Activated CD4-positive, alpha-beta T cell treated with anti-CD3 and anti-CD28 coated beads for 36 hours (primary cell): ENCODE results near the gene SLC7A8. TPM values are rescaled to one million over a fixed set of nuclear protein-coding genes. Genes with fewer than 3 reads are reported as not detected.

Experiments used
- ATAC-seq: fragments of 200-7000 bp; cut with Tn5 transposase; one replicate; pipeline ENCODE4 v1.10.0; 2021; ENCODE audit warnings: mild to moderate bottlenecking, moderate library complexity
- CTCF ChIA-PET: fragments of 350-600 bp; sonication (Branson Sonifier 250); formaldehyde crosslinking; loops from one replicate; lab custom pipeline; 2021; ENCODE audit warnings: antibody characterized with exemption; lab: Charles Lee
- POLR2A ChIA-PET: fragments of 350-600 bp; sonication (Branson Sonifier 250); formaldehyde crosslinking; loops from one replicate; lab custom pipeline; 2021; ENCODE audit warnings: antibody characterized with exemption, inconsistent platforms; lab: Charles Lee
- DNase-seq: peaks from one replicate; pipeline ENCODE4 v3.0.0-alpha.2; 2020
- H3K27ac Mint-ChIP-seq: one replicate; pipeline ENCODE4 v1.8.0; 2021; ENCODE audit warnings: mixed read lengths
- H3K27me3 Mint-ChIP-seq: one replicate; pipeline ENCODE4 v1.8.0; 2021; ENCODE audit warnings: mixed read lengths
- H3K36me3 Mint-ChIP-seq: one replicate; pipeline ENCODE4 v1.8.0; 2021; ENCODE audit warnings: low read depth, mixed read lengths
- H3K4me1 Mint-ChIP-seq: one replicate; pipeline ENCODE4 v1.8.0; 2021; ENCODE audit warnings: mixed read lengths
- H3K4me3 Mint-ChIP-seq: one replicate; pipeline ENCODE4 v1.8.0; 2021; ENCODE audit warnings: mild to moderate bottlenecking, moderate library complexity, mixed read lengths
- H3K9me3 Mint-ChIP-seq: one replicate; pipeline ENCODE4 v1.8.0; 2021; ENCODE audit warnings: low read depth, mixed read lengths
- intact Hi-C, 2 experiments: fragments of 100-400 bp; cut with DNase I in 1 of 2; cut with micrococcal nuclease in 1 of 2; formaldehyde crosslinking; loops; one replicate each; pipeline versions ENCODE4 v1.14.2 to v1.15.1; 2022 to 2024; cut with DNase I, micrococcal nuclease
- total RNA-seq, 2 experiments: library from RNA; stranded (reverse); gene quantifications; one replicate each; pipeline ENCODE4 v1.2.3, GENCODE V29; 2021

SLC7A8 gene
- total RNA-seq, 2 experiments from 2014 or later: 0.89 to 1.6 TPM

GRCh38 chr14:23120541-23121251 is 62.8 kb downstream of the SLC7A8 start:
- ChIA-PET CTCF (interaction anchor here (0.6 to 10.7 kb wide), 60 partner anchors 9 to 1745 kb away, joined by 3 to 276 read pairs (median 5); partner anchors contain the start of genes ACIN1, C14orf119, HOMEZ and LRP10), POLR2A (interaction anchor here (0.6 to 3.0 kb wide), 7 partner anchors 26 to 175 kb away, joined by 3 to 20 read pairs (median 4); partner anchors contain the start of genes ACIN1 and C14orf119)
- DNase-seq: peak; percentile 91
- H3K36me3 Mint-ChIP-seq: no peaks in the 10 kb centered on the region
- intact Hi-C loops: loop anchor here (1.0 to 2.0 kb wide), 8 partner anchors 25 to 260 kb away; partner anchors contain the start of genes ACIN1 (in 1 of the 2), C14orf119 (in 1 of the 2) and RNF212B (in 1 of the 2)
- no peak overlapping the region for H3K4me3 Mint-ChIP-seq
- H3K4me1 Mint-ChIP-seq: peaks cover 47% of the 10 kb centered on the region
- ATAC-seq: peak; percentile 93
- no peaks in the 10 kb centered on the region for H3K27me3 Mint-ChIP-seq
- H3K9me3 Mint-ChIP-seq: no peaks in the 10 kb centered on the region
- H3K27ac Mint-ChIP-seq: peak overlapping the region; percentile 68

GRCh38 chr14:23119363-23120327 is 63.8 kb downstream of the SLC7A8 start:
- DNase-seq (peak; percentile 34), ATAC-seq (peak; percentile 24)
- peaks cover 53% of the 10 kb centered on the region for H3K4me1 Mint-ChIP-seq
- no peak overlapping the region for H3K4me3 Mint-ChIP-seq
- H3K27ac Mint-ChIP-seq: peak overlapping the region; percentile 68
- ChIA-PET CTCF (interaction anchor here (0.6 to 10.7 kb wide), 28 partner anchors 8 to 260 kb away, joined by 3 to 276 read pairs (median 5); partner anchors contain the start of genes ACIN1, C14orf119, LRP10 and PABPN1), POLR2A (interaction anchor here (2.0 to 3.0 kb wide), 2 partner anchors 25 to 48 kb away, joined by 5 to 20 read pairs; partner anchors contain the start of genes ACIN1 and C14orf119)
- no peaks in the 10 kb centered on the region for H3K27me3 Mint-ChIP-seq
- no peaks in the 10 kb centered on the region for H3K9me3 Mint-ChIP-seq
- H3K36me3 Mint-ChIP-seq: no peaks in the 10 kb centered on the region
- intact Hi-C loops: loop anchor here (1.0 to 2.0 kb wide), 8 partner anchors 24 to 261 kb away; partner anchors contain the start of genes ACIN1 (in 1 of the 2), C14orf119 (in 1 of the 2) and RNF212B (in 1 of the 2)

- ChIA-PET POLR2A (interaction anchor here (3.0 kb wide), 1 partner anchor 24 kb away, joined by 20 read pairs; the partner anchor contains the start of genes ACIN1 and C14orf119), CTCF (interaction anchor here (0.5 to 10.7 kb wide), 14 partner anchors 19 to 203 kb away, joined by 3 to 276 read pairs (median 12); partner anchors contain the start of genes ACIN1, C14orf119, PABPN1 and SLC7A8)
- Mint-ChIP-seq H3K4me3 (no peak within 1 kb of the TSS), H3K9me3 (no peaks in the 10 kb centered on the region), H3K36me3 (no peaks in the 10 kb centered on the region), H3K27ac (peak within 1 kb of the TSS; percentile 68), H3K27me3 (no peaks in the 10 kb centered on the region), H3K4me1 (peaks cover 57% of the 10 kb centered on the region)
- intact Hi-C loops: no loop called here
- ATAC-seq (no peak), DNase-seq (no peak)
These were observed 64.7 kb downstream of the SLC7A8 start, which contains the start of gene CEBPE for GRCh38 chr14:23118506-23119362. Gene CEBPE, minus strand, starts transcription at chr14:23119255. Its CDS starts 164 bp downstream, at chr14:23119091.

GRCh38 chr14:23117371-23118020 is 66.0 kb downstream of the SLC7A8 start:
- H3K36me3 Mint-ChIP-seq: no peaks in the 10 kb centered on the region
- ChIA-PET CTCF (interaction anchor here (0.6 to 10.7 kb wide), 3 partner anchors 40 to 66 kb away, joined by 3 to 276 read pairs (median 5); partner anchors contain the start of gene SLC7A8), POLR2A (no interaction called here)
- ATAC-seq: no peak
- H3K4me3 Mint-ChIP-seq: no peak overlapping the region
- intact Hi-C loops: no loop called here
- H3K27me3 Mint-ChIP-seq: no peaks in the 10 kb centered on the region
- H3K9me3 Mint-ChIP-seq: no peaks in the 10 kb centered on the region
- peaks cover 57% of the 10 kb centered on the region for H3K4me1 Mint-ChIP-seq
- DNase-seq: no peak
- no peak overlapping the region for H3K27ac Mint-ChIP-seq

GRCh38 chr14:23115918-23116317 is 67.5 kb downstream of the SLC7A8 start:
- intact Hi-C loops: no loop called here
- no peak overlapping the region for H3K27ac Mint-ChIP-seq
- H3K36me3 Mint-ChIP-seq: no peaks in the 10 kb centered on the region
- ATAC-seq: no peak
- no peak for DNase-seq
- H3K4me1 Mint-ChIP-seq: peaks cover 49% of the 10 kb centered on the region
- no peaks in the 10 kb centered on the region for H3K9me3 Mint-ChIP-seq
- POLR2A ChIA-PET: no interaction called here
- H3K27me3 Mint-ChIP-seq: no peaks in the 10 kb centered on the region
- no peak overlapping the region for H3K4me3 Mint-ChIP-seq
- CTCF ChIA-PET: interaction anchor here (0.5 to 1.1 kb wide), 2 partner anchors 54 to 64 kb away, joined by 3 to 4 read pairs; no protein-coding TSS in a partner anchor

GRCh38 chr14:23115039-23115731 is 68.3 kb downstream of the SLC7A8 start:
- ChIA-PET POLR2A (no interaction called here), CTCF (interaction anchor here (0.6 to 1.5 kb wide), 4 partner anchors 49 to 72 kb away, joined by 3 to 5 read pairs (median 4); no protein-coding TSS in a partner anchor)
- no peak for DNase-seq
- ATAC-seq: no peak
- Mint-ChIP-seq H3K4me3 (no peak overlapping the region), H3K9me3 (no peaks in the 10 kb centered on the region), H3K27ac (no peak overlapping the region), H3K27me3 (no peaks in the 10 kb centered on the region), H3K4me1 (peaks cover 42% of the 10 kb centered on the region), H3K36me3 (no peaks in the 10 kb centered on the region)
- intact Hi-C loops: no loop called here

- intact Hi-C loops: no loop called here
- no peak for ATAC-seq
- CTCF ChIA-PET: interaction anchor here (0.6 to 1.5 kb wide), 6 partner anchors 9 to 72 kb away, joined by 3 to 5 read pairs (median 3); no protein-coding TSS in a partner anchor
- POLR2A ChIA-PET: no interaction called here
- H3K27me3 Mint-ChIP-seq: no peaks in the 10 kb centered on the region
- no peak overlapping the region for H3K27ac Mint-ChIP-seq
- no peak overlapping the region for H3K4me3 Mint-ChIP-seq
- H3K9me3 Mint-ChIP-seq: no peaks in the 10 kb centered on the region
- H3K4me1 Mint-ChIP-seq: peaks cover 36% of the 10 kb centered on the region
- no peak for DNase-seq
- no peaks in the 10 kb centered on the region for H3K36me3 Mint-ChIP-seq
These were observed 68.8 kb downstream of the SLC7A8 start for GRCh38 chr14:23114669-23115038.

- Mint-ChIP-seq H3K4me3 (no peak overlapping the region), H3K36me3 (no peaks in the 10 kb centered on the region), H3K27ac (no peak overlapping the region), H3K27me3 (no peaks in the 10 kb centered on the region), H3K9me3 (no peaks in the 10 kb centered on the region), H3K4me1 (peaks cover 31% of the 10 kb centered on the region)
- ATAC-seq (no peak), DNase-seq (no peak)
- POLR2A ChIA-PET: no interaction called here
- intact Hi-C loops: no loop called here
- CTCF ChIA-PET: interaction anchor here (0.6 to 1.5 kb wide), 5 partner anchors 9 to 73 kb away, joined by 3 to 5 read pairs (median 3); no protein-coding TSS in a partner anchor
These were observed 69.4 kb downstream of the SLC7A8 start for GRCh38 chr14:23114120-23114458.

- no peak for ATAC-seq
- Mint-ChIP-seq H3K4me3 (no peak overlapping the region), H3K9me3 (no peaks in the 10 kb centered on the region), H3K27me3 (no peaks in the 10 kb centered on the region), H3K36me3 (no peaks in the 10 kb centered on the region), H3K4me1 (peaks cover 27% of the 10 kb centered on the region), H3K27ac (no peak overlapping the region)
- CTCF ChIA-PET: interaction anchor here (0.6 to 1.8 kb wide), 7 partner anchors 12 to 127 kb away, joined by 3 to 12 read pairs (median 4); no protein-coding TSS in a partner anchor
- POLR2A ChIA-PET: no interaction called here
- intact Hi-C loops: no loop called here
- DNase-seq: no peak
These were observed 69.9 kb downstream of the SLC7A8 start for GRCh38 chr14:23113431-23114119.
